Epidermal melanocyte (primary cell): ENCODE measurements around the gene TNS4.

Source experiments
- DNase-seq: peaks from one replicate; pipeline ENCODE4 v3.0.0; 2011; ENCODE audit warnings: low spot score; ENCODE audit not compliant: insufficient read length

TNS4 gene

GRCh38 chr17:40496634-40497420 lies 4.6 kb downstream of the TNS4 start:
- no peak for DNase-seq

- DNase-seq: no peak
These were observed 5.3 kb downstream of the TNS4 start for GRCh38 chr17:40496170-40496569.

GRCh38 chr17:40495140-40495539 lies 6.3 kb downstream of the TNS4 start:
- DNase-seq: no peak

- DNase-seq: no peak
These were observed 7.7 kb downstream of the TNS4 start for GRCh38 chr17:40493697-40494096.

- no peak for DNase-seq
These were observed 9.9 kb downstream of the TNS4 start for GRCh38 chr17:40491486-40491885.

GRCh38 chr17:40490982-40491381 lies 10.4 kb downstream of the TNS4 start:
- no peak for DNase-seq

- DNase-seq: peak; percentile 55
These were observed 11.1 kb downstream of the TNS4 start for GRCh38 chr17:40490289-40490853.

GRCh38 chr17:40487371-40488020 lies 13.9 kb downstream of the TNS4 start:
- DNase-seq: no peak

- no peak for DNase-seq
These were observed 14.7 kb downstream of the TNS4 start for GRCh38 chr17:40486522-40487370.

- DNase-seq: peak; percentile 81
These were observed 15.4 kb downstream of the TNS4 start for GRCh38 chr17:40485851-40486521.

GRCh38 chr17:40484973-40485530 lies 16.4 kb downstream of the TNS4 start:
- DNase-seq: no peak

- DNase-seq: no peak
These were observed 17.0 kb downstream of the TNS4 start for GRCh38 chr17:40484285-40484972.

- DNase-seq: no peak
These were observed 17.7 kb downstream of the TNS4 start for GRCh38 chr17:40483679-40484078.

- DNase-seq: no peak
These were observed 18.7 kb downstream of the TNS4 start for GRCh38 chr17:40482722-40483121.

GRCh38 chr17:40481106-40481505 lies 20.3 kb downstream of the TNS4 start:
- no peak for DNase-seq

GRCh38 chr17:40480501-40481003 lies 20.9 kb downstream of the TNS4 start:
- DNase-seq: no peak

- DNase-seq: no peak
These were observed 21.5 kb downstream of the TNS4 start for GRCh38 chr17:40479754-40480480.

GRCh38 chr17:40478486-40478885 lies 22.9 kb downstream of the TNS4 start:
- no peak for DNase-seq

- DNase-seq: no peak
These were observed 23.6 kb downstream of the TNS4 start for GRCh38 chr17:40477796-40478195.
